Middle frontal gyrus (tissue), 1 donor: ENCODE measurements around the gene DAPK3.

ENCODE experiments used
- DNase-seq: peaks from one replicate; pipeline ENCODE4 v3.0.0-alpha.2; 2015; ENCODE audit warnings: low spot score; ENCODE audit errors: extremely low spot score

DAPK3 gene

GRCh38 chr19:3919793-3920192, 51.1 kb downstream of the DAPK3 start:
- no peak for DNase-seq

- no peak for DNase-seq
These were observed 54.9 kb downstream of the DAPK3 start for GRCh38 chr19:3916033-3916432.

DNA sequence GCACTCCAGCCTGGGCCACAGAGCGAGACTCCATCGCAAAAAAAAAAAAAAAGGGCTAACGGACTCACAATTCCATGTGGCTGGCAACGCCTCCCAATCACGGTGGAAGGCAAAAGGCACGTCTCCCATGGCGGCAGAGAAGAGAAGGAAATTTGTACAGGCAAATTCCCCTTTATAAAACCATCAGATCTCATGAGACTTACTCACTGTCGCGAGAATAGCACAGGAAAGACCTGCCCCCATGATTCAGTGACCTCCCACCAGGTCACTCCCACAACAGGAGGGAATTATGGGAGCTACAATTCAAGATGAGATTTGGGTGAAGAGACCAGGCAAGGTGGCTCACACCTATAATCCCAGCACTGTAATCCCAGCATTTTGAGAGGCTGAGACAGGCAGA, 56.7 kb downstream of the DAPK3 start:
- DNase-seq: no peak

GRCh38 chr19:3910105-3910504, 60.8 kb downstream of the DAPK3 start:
- DNase-seq: no peak
